GM18498 (cell line): ENCODE measurements around the gene GID8.
A peak's percentile ranks its signal among the peaks of the same experiment; 100 is the strongest.

Experiments
- ATAC-seq: cut with Tn5 transposase; IDR thresholded peaks from one replicate; pipeline ENCODE4 v1.9.1; 2021; ENCODE audit warnings: mild to moderate bottlenecking, moderate library complexity; ENCODE audit not compliant: unreplicated experiment

GID8 gene

GRCh38 chr20:62938105-62938888, at the start of gene GID8:
Gene GID8 (plus strand): TSS chr20:62938147. CDS start chr20:62941503, 3,356 bp downstream.
- peak; percentile 40 for ATAC-seq

GRCh38 chr20:62888406-62888805, 49.5 kb upstream of the GID8 start:
- no peak for ATAC-seq

DNA sequence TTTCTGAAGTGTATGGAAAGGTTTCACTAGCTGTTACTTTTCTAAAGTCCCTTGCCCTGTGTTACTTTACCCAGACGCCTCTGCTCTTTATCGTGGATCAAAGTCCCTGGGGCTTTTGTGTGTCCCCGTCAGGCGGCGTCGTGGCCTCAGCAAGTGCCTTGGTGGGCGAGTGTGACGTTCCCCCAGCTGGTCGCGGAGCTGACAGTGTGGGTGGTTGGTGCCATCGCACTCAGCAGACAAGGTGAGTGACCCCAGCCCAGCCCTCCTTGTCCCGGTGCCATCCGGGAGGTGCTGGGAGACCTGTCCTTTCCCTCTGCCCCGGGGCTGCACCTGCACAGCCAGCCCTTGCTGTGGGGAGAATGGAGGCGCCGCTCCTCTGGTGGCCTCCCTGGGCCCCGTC, 49.0 kb upstream of the GID8 start:
- ATAC-seq: no peak

GRCh38 chr20:62889411-62889810, 48.5 kb upstream of the GID8 start:
- no peak for ATAC-seq

DNA sequence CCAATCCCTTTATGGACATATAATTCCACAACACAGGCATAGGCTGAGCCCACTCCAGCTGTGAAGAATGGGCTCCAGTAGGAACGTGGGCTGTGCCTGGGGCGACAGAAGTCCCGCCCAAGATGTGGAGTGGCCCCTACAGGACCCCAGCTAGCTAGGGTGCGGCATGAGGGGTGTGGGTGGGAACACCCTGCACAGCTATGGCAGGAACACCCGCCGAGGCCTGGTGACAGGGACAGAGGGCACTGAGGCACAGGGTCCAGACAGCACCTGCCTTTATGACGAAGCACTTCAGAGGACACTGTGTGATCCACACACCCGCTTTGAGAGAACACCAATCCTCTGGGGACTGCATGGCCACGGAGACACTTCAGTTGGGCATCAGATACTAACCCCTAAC, 48.1 kb upstream of the GID8 start:
- ATAC-seq: no peak

- ATAC-seq: no peak
These were observed 47.5 kb upstream of the GID8 start for GRCh38 chr20:62890444-62890843.

DNA sequence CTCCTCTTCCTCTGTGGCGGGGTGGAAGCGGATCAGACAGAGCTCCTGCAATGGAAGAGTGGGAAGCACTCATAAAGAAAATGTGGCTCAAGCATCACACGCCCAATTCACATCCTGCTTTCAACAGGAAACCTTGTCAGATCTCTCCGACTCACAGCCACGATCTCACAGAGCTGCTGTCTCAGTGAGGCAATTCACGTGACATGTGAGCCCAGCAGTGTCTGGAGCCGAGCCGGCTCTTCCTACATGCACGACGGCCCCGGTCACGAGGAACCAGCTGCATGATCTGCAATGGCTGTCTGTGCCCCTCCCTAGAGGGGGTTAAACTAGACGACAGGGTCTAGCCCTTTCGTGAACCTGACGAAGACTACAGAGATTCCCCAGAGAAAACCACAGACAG, 46.8 kb upstream of the GID8 start:
- ATAC-seq: no peak

GRCh38 chr20:62892348-62893304, 45.3 kb upstream of the GID8 start:
- ATAC-seq: no peak

GRCh38 chr20:62893700-62894099, 44.2 kb upstream of the GID8 start:
- ATAC-seq: no peak

DNA sequence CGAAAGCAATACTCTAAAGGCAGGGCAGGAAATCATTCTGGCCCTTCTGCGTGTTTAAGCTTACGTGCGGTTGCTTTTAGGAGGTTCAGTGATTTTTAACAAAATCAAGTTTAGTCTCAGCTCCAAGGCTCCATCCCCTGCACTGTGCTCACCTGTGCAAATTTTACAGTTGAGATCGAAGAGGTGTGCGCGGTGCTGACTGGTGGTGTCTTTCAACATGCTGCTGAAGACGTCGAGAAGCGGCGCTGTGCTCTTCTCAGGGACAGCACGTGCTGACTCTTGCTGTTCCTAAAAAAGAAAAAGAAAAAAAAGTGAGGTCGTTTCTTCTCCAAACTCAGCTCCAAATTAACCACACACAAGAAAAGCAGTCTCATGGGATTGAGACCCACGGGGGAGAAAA, 43.7 kb upstream of the GID8 start:
- ATAC-seq: no peak

DNA sequence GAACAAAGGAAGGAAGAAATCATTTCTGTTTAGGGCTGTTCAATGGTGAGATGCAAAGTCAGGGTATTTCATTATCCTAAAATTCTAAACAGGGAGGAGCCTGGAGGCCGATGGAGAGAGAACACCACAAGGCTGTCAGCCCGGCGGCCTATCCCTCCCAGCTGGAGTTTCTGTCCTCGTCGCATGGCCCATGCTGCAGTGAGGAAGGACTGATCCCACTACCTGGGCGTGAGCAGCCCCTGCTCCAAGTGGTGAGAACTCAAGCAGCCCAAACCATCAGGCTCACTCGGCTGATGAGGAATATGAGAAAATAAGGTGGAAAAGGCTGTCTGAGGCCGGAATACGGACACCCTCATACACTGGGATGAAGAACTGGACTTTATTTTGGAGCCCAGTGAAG, 42.4 kb upstream of the GID8 start:
- ATAC-seq: no peak

- no peak for ATAC-seq
These were observed 41.4 kb upstream of the GID8 start for GRCh38 chr20:62896526-62896925.

- no peak for ATAC-seq
These were observed 40.3 kb upstream of the GID8 start for GRCh38 chr20:62897666-62898065.

DNA sequence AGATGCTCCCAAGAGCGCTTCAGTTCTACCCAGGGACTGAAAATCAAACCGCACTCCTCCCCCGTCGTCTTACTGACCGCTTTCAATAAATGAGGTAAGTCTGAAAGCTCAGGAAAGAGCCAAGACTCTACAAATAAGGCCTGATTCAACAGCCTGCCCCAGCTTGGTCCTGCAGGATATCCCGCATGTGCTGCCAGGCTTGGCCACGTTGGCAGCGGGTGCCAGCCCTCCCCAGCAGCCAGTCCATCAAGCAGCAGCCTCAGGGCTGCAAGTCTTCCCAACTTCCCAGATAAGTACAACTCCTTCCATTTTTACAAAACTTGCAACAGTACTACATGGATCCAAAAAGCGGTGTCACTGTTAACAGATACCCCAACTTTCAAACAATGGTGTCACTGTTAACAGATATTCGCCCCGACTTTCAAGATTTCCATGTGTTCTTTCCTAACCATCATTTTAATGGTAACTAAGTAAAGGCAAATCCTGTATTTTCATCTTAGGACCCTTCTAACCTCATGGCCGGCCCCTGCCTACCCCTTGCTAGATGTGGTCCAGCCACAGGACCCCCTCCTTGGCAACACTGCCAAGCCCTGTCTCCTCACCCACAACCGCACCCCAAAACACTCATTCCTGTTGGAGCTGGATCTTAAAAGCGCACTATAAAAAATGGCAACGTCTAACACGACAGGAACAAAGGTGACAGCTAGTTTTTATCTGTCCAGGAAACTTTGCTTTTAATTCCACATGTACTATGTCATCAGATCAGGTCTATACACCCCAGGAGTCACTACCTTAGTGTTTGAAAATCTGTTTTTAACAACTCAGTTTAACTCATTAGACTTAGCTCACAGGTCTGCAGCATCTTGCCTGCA, 39.6 kb upstream of the GID8 start:
- no peak for ATAC-seq

- ATAC-seq: no peak
These were observed 38.8 kb upstream of the GID8 start for GRCh38 chr20:62898970-62899632.

GRCh38 chr20:62899633-62900051, 38.3 kb upstream of the GID8 start:
- no peak for ATAC-seq

GRCh38 chr20:62900052-62900691, 37.8 kb upstream of the GID8 start:
- peak; percentile 91 for ATAC-seq

DNA sequence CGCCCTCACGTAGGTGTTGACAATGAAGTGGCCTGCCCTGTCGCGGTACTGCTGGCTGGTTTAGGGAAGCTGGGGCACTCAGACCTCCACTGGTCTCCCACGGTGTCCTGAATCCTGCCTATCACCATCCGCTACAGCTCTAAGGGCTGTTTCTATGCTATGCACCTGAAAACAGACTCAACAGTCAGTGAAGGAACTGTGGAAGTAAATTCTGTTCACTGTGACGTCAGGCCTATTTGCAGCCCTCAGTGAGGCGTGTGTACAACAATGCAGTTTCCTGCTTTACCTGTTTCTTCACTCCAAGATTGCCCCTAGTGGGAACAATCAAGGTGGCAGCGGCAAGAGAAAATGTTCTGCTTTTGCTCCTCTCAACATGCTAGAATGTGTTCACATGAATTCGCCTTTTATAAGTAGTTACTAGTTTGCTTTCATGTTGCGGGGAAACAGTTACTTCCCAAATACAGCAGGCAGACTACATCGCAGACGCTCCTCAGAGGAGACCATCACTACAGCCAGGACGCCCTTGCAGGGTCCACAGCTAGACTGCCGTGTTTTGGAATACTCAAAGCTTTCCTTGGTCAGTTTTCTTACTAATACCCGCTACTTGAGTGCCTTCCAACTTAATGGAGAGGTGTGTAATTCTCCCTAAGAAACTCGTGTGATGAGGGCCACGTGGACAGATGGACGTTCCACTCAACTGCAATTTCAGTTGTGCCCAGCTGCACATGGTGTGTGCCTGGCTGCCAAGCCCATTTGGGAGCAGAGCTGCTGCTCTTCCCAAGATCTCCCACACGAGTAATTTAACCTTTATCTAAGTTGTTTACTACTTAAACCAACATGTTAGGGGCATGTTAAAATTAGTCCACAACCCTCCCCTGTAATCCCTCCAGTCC, 37.0 kb upstream of the GID8 start:
- ATAC-seq: peak; percentile 9

DNA sequence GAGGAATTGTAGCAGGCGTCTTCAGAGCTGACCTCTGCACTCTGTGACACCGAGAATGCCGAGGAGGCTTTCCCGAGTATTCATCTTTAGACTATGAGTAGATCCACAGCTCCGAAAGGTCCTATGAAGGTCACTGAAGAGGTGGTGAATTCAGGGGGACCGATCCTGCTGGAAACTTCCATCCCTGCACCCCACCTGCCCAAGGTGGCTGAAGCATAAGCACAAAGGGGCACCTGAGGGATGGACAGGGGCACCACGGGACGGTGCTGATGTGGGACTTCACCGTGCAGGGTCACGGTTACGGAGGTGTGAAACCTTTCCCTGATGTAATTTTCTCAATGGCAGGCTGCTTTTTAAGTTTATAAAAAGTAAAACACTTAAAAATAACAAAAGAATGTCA, 36.1 kb upstream of the GID8 start:
- no peak for ATAC-seq
